Measurements from ENCODE around the gene ZDHHC24. TPM values are rescaled to one million over a fixed set of nuclear protein-coding genes. Genes with fewer than 3 reads are reported as not detected.

The ZDHHC24 gene
- total and polyA plus RNA-seq, 2 experiments from 2014 or later = 5.6 to 13.1 TPM

GRCh38 chr11:66554602-66555001, 8.8 kb upstream of the ZDHHC24 start:
- Mint-ChIP-seq H3K36me3 (ENCODE audit: low read depth) (peaks cover 10% of the 10 kb centered on the region), H3K9me3 (no peaks in the 10 kb centered on the region), H3K4me1 (no peaks in the 10 kb centered on the region; the same call in 2 of the 3 replicates), H3K4me3 (no peak overlapping the region), H3K27me3 (ENCODE audit: insufficient read depth, low read depth, poor library complexity) (peaks cover 14% of the 10 kb centered on the region), H3K27ac (no peak overlapping the region)
- no peak overlapping the region for H3K27ac ChIP-seq (ENCODE audit: low read depth)
- ATAC-seq = no peak
- no peak for TF ChIP-seq JUNB (IDR thresholded peaks at IDR 0.05; ENCODE audit: unreplicated experiment)
- H3K36me3 ChIP-seq (ENCODE audit: insufficient read depth) = no peaks in the 10 kb centered on the region
- DNase-seq (ENCODE audit: low spot score) = no peak
- 0 out of 2 replicates have a peak, but pooled peaks cover 4% of the 10 kb centered on the region for H3K4me1 ChIP-seq (ENCODE audit: insufficient read depth)
- H3K9me2 ChIP-seq (ENCODE audit: insufficient read depth) = no peaks in the 10 kb centered on the region
- 0 out of 2 replicates have a peak, but pooled peaks cover 3% of the 10 kb centered on the region for H3F3A ChIP-seq (replicated peaks; ENCODE audit: low read depth)
- H2AFZ ChIP-seq = no peak overlapping the region
- H3K4me2 ChIP-seq = no peak overlapping the region
- H4K20me1 ChIP-seq (replicated peaks; ENCODE audit: insufficient read depth) = peaks cover 3% of the 10 kb centered on the region; the same call in 1 of the 2 replicates
- H3K4me3 ChIP-seq = no peak overlapping the region
- no peaks in the 10 kb centered on the region for H3K27me3 ChIP-seq (ENCODE audit: insufficient read depth)
- H3K79me2 ChIP-seq (replicated peaks; ENCODE audit: insufficient read depth) = no peaks in the 10 kb centered on the region

- peaks cover 4% of the 10 kb centered on the region; the same call in 1 of the 3 replicates for H3K36me3 Mint-ChIP-seq (ENCODE audit: low read depth)
- Histone ChIP-seq H3K4me3 (no peak overlapping the region), H3K27me3 (ENCODE audit: insufficient read depth) (no peaks in the 10 kb centered on the region), H2AFZ (no peak overlapping the region), H3F3A (replicated peaks; ENCODE audit: low read depth) (no peaks in the 10 kb centered on the region), H3K4me1 (ENCODE audit: insufficient read depth) (peaks cover 21% of the 10 kb centered on the region), H3K79me2 (replicated peaks; ENCODE audit: insufficient read depth) (no peaks in the 10 kb centered on the region), H3K36me3 (ENCODE audit: insufficient read depth) (no peaks in the 10 kb centered on the region), H3K27ac (ENCODE audit: low read depth) (no peak overlapping the region), H3K9me2 (ENCODE audit: insufficient read depth) (no peaks in the 10 kb centered on the region), H3K4me2 (no peak overlapping the region), H4K20me1 (replicated peaks; ENCODE audit: insufficient read depth) (peaks cover 7% of the 10 kb centered on the region)
- no peaks in the 10 kb centered on the region for H3K9me3 Mint-ChIP-seq
- H3K27me3 Mint-ChIP-seq (ENCODE audit: insufficient read depth, low read depth, poor library complexity) = peaks cover 12% of the 10 kb centered on the region
- peaks cover 23% of the 10 kb centered on the region for H3K4me1 Mint-ChIP-seq
- no peak for ATAC-seq
- H3K27ac Mint-ChIP-seq = no peak overlapping the region
- H3K4me3 Mint-ChIP-seq = no peak overlapping the region
- no peak for DNase-seq (ENCODE audit: low spot score)
- TF ChIP-seq CREB1 (CRISPR knock-in tag; IDR thresholded peaks at IDR 0.05; ENCODE audit: low read depth) = no peak
- no peak for TF ChIP-seq ZNF462 (CRISPR knock-in tag; IDR thresholded peaks at IDR 0.05)
- no peak for TF ChIP-seq JUNB (IDR thresholded peaks at IDR 0.05; ENCODE audit: unreplicated experiment)
- no peak for TF ChIP-seq STAT1 (IDR thresholded peaks at IDR 0.05; ENCODE audit: unreplicated experiment)
- TF ChIP-seq ZNF331 (CRISPR knock-in tag; IDR thresholded peaks at IDR 0.05; ENCODE audit: low read depth) = no peak
- no peak for TF ChIP-seq EZH2phosphoT487 (IDR thresholded peaks at IDR 0.05; ENCODE audit: unreplicated experiment)
- TF ChIP-seq ETS1 (IDR thresholded peaks at IDR 0.05) = no peak
- no peak for TF ChIP-seq NANOG (IDR thresholded peaks at IDR 0.05; ENCODE audit: borderline replicate concordance)
- no peak for TF ChIP-seq EZH2 (IDR thresholded peaks at IDR 0.05; ENCODE audit: low read depth, unreplicated experiment)
- TF ChIP-seq CTCF (conservative IDR thresholded peaks at IDR 0.05; ENCODE audit: low read depth in 2 of 2) = no peak
- no peak for TF ChIP-seq ZNF114 (CRISPR knock-in tag; IDR thresholded peaks at IDR 0.05)
- TF ChIP-seq POLR2AphosphoS5 (IDR thresholded peaks at IDR 0.05; ENCODE audit: low read depth) = no peak
Observed at GRCh38 chr11:66550887-66551286, 5.0 kb upstream of the ZDHHC24 start.
